Activated CD4-positive, alpha-beta T cell treated with anti-CD3 and anti-CD28 coated beads for 1 hour (primary cell): ENCODE measurements around the gene SMIM12.
"Not testable (repeated sequence)": the region's sequence is repeated elsewhere in the genome, so short reads cannot be mapped to it uniquely, and the experiment has no call there.

Source experiments
- DNase-seq: peaks from one replicate; pipeline ENCODE4 v3.0.0-alpha.2; 2020

The SMIM12 gene

DNA sequence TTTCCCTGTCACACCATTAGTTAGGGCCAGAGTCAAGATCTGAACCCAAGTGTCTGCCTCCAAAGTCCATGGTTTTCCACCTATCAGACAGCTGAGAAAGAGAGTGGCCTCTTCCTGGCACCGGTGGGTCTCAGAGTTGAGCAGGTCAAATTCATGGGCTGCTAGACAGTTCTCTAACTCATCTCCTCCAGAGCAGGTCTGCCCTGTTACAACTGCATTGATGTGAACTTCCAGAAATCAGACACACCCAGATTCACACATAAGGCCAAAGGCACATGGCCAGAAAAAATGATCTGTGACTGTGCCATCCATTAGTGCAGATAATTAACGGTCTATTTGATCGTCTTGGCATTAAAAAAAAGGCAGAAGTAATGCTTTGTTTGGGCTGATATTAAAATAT, 17.5 kb downstream of the SMIM12 start:
- DNase-seq = no peak

GRCh38 chr1:34840426-34840825, 19.1 kb downstream of the SMIM12 start:
- no peak for DNase-seq

- DNase-seq = no peak
These were observed 19.8 kb downstream of the SMIM12 start for GRCh38 chr1:34839526-34840305.

DNA sequence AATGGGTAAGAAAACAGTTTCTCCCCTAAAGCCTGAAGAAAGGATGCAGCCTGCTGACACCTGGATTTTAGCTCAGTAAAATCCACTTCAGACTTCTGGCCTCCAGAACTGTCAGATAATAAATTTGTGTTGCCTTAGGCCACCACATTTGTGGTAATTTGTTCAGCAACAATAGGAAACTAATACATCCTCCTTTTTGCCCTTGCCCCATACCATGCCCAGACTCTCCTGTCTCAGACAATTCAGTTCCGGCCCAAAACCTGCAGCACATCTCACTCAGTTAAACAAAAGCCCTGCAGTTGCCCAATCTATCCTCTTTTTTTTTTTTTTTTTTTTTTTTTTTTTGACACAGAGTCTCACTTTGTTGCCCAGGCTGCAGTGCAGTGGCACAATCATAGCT, 25.8 kb downstream of the SMIM12 start:
- DNase-seq = no peak

DNA sequence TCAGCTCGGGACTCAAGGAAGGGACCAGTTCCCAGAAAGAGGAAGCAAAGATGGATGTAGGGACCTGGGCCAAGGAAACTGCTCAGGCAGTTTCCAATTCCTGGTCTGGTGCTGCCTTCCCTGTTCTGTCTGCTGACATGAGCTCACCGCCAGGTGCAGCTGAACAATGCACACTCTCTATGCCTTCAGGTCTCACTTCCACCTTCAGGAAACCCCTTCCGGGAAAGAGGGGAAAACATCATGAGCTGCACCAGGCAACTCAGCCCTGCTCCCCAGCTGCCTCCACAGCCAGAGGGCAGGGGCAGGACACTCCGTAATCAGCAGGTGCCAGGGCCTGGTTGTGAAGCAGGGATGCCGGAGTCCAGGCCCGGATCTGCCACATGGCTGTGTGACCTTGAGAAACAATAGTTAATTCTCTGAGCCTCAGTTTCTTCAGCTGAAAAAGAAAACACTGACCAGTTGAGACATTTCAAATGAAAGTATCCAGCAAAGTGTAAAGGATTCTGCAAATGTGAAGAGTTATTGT, 27.8 kb downstream of the SMIM12 start:
- no peak for DNase-seq

GRCh38 chr1:34829250-34829649, 30.3 kb downstream of the SMIM12 start:
- DNase-seq = no peak

DNA sequence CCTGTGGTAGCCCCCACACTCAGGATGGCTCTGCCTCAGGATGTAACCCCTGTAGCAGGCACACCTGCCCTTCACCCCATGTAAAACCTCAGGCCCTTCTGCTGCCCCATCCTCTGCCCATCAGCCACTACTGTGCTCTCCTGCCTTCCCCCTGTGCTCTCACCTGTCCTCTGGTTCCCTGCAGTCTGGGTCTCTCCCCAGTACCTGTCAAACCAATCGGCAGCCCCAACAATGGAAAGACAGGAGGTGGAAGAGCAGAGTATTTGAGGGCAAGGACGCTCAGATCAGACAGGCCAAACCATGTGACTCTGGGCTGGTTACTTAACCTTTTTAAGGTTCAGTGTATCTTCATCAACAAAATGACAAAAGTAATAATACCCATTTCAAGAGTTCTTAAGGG, 30.9 kb downstream of the SMIM12 start:
- DNase-seq = no peak

- no peak for DNase-seq
These were observed 32.1 kb downstream of the SMIM12 start for GRCh38 chr1:34827341-34827941.

GRCh38 chr1:34825455-34826091, 34.0 kb downstream of the SMIM12 start:
- no peak for DNase-seq

DNA sequence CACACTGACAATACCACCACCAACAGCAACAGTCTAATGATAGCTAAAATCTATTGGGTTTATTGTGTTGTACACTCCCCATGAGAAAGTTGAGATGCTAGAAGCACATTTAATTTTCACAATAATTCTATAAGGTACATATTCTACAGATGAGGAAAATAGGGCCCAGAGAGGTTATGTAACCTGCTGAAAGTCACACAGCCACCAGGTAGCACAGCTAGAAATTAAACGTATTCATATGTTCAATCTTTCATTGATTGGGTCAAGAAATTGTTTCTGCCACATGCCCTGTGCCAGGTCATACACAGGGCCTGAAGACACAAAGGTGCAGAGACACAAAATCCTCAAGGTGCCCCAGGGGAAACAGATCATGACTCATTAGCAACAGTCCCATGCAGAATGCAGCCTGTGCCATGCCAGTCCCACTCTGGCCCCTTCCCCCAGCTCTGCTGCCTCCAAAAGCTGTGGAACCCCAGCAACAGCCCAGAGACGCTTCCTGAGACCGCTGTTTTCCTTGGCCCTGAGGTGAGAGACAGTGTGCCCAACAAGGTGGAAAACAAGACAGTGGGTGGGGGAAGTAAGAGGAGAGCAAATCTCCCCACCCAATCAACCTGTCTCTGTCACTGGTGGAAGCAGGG, 34.6 kb downstream of the SMIM12 start:
- no peak for DNase-seq

- no peak for DNase-seq
These were observed 37.3 kb downstream of the SMIM12 start for GRCh38 chr1:34822202-34822601.

DNA sequence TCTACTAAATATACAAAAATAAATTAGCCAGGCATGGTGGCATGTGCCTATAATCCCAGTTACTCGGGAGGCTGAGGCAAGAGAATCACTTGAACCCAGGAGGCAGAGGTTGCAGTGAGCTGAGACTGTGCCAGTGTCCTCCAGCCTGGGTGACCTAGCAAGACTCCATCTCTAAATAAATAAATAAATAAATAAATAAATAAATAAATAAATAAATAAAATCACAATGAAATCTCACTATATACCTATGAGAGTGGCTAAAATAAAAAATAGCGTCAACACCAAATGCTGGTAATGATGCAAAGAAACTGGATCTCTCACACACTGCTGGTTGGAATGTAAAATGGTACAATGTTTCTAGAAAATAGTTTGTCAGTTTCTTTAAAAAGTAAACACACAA, 40.7 kb downstream of the SMIM12 start:
- not testable (repeated sequence) for DNase-seq

GRCh38 chr1:34816778-34817177, 42.8 kb downstream of the SMIM12 start:
- no peak for DNase-seq

DNA sequence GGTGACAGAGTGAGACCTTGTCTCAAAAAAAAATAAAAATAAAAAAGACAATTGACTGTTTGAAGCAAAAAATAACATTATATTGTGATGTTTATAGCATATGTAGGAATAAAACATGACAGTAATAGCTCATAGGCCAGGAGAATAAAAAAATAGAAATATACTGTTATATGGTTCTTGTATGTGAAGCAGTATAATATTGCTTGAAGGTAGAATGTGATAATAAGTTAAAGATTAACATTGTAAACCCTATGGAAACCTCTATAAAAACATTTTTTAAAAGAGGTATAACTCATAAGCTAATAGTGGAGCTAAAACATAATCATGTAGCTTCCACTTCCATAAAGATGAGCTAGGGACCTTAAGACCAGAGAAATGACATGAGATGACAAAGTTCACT, 43.2 kb downstream of the SMIM12 start:
- DNase-seq = no peak

GRCh38 chr1:34810781-34811180, 48.8 kb downstream of the SMIM12 start:
- DNase-seq = not testable (repeated sequence)

- no peak for DNase-seq
These were observed 51.3 kb downstream of the SMIM12 start for GRCh38 chr1:34808051-34808810.

DNA sequence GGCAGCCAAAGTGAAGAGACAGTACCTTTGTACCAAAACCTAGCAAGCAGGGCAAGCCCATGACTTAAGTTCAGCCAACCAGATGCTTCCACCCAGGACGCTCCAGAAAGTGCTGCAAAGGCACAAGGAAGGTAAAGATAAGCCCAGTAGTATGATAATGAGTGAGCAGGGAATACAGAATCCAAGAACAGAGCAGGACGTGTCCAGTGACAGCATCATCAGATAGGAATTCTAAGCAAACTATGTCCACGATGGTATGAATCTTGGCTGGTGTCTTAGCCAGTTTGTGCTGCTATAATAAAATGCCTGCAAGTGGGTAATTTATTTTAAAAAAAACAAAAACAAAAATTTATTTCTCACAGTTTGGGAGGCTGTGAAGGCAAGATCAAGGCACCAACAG, 53.2 kb downstream of the SMIM12 start:
- no peak for DNase-seq

- DNase-seq = no peak
These were observed 55.8 kb downstream of the SMIM12 start for GRCh38 chr1:34803770-34804169.
